Measurements from ENCODE around the gene TMEM120A. TPM values are rescaled to one million over a fixed set of nuclear protein-coding genes. Genes with fewer than 3 reads are reported as not detected.

TMEM120A gene
- total RNA-seq, 2 experiments from 2014 or later, result 12.4 to 22.1 TPM

DNA sequence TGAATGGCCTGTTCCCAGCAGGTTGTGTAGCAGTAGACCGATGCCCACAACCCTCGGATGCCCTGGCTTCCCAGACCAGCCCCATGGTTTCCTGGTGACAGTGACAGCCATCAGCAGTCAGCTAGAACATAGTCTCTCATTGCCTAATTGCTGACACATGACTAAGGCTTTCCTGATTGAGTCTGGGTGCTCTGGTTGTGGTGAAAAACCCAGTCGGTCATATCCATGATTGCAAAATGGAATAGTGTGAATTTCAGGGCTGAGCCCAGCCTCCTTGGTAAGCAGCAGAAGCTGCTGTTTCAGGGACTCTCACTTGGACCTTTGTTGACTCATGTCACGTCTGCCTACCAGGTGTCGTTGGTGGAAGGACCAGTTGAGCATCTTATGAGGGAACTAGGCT, 42.9 kb downstream of the TMEM120A start:
- POLR2A ChIA-PET, result interaction anchor here (1.1 kb wide), 1 partner anchor 9 kb away, joined by 3 read pairs; no protein-coding TSS in a partner anchor
- H3K4me2 ChIP-seq (ENCODE audit: low read length), result no peak overlapping the region
- BruUV-seq (replicated peaks), result no TSS peak

DNA sequence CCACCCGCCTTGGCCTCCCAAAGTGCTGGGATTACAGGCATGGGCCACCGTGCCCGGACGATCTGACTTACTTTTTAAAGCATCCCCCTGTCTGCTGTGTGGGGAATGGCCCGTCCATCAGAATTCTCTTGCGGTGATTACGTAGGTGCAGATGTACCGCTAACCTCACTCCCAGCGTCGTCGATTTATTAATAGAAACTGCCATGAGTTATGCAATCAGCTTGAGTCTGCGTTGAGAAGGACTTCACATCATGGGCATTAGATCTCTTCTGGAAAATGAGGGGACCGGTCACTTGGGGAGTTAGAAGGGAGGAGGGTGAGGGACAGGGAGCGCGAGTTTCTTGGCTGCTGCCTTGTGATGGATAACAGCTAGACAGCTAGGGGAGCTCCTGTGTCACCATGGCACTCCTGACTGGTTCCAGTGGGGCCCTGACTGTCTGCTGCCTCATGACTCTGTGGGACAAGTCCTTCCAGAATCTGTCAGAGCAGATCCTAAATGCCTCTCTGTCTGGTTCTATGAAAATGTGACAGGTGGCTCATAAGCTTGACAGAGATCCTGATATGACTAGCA, 44.2 kb downstream of the TMEM120A start:
- no peak overlapping the region for H2AFZ ChIP-seq (ENCODE audit: low read length)
- no peaks in the 10 kb centered on the region; the same call in 1 of the 2 replicates for H3K36me3 ChIP-seq (ENCODE audit: insufficient read depth, low read length)
- H3K4me1 ChIP-seq (ENCODE audit: insufficient read depth, low read length, poor library complexity, severe bottlenecking), result peaks cover 6% of the 10 kb centered on the region
- no peaks in the 10 kb centered on the region for H3K79me2 ChIP-seq (ENCODE audit: insufficient read depth, low read depth, low read length)
- intact Hi-C loops (cut with micrococcal nuclease; ENCODE audit: unreplicated experiment), result no loop called here
- H3K9me2 ChIP-seq (ENCODE audit: insufficient read depth, low read length), result no peaks in the 10 kb centered on the region
- no peaks in the 10 kb centered on the region for H3K9me3 ChIP-seq (ENCODE audit: low read length)
- DNase-seq (ENCODE audit: low spot score), result no peak
- no TSS peak for BruUV-seq (replicated peaks)
- H3K27ac ChIP-seq (ENCODE audit: low read depth, low read length, poor library complexity, severe bottlenecking), result no peak overlapping the region
- CTCF ChIA-PET (ENCODE audit: unreplicated experiment), result no interaction called here
- POLR2A ChIA-PET, result no interaction called here
- H3K4me3 ChIP-seq (ENCODE audit: low read depth, low read length, poor library complexity, severe bottlenecking), result no peak overlapping the region
- TF ChIP-seq EZH2phosphoT487 (IDR thresholded peaks at IDR 0.05; ENCODE audit: borderline replicate concordance, low read depth, low read length), result no peak
- TF ChIP-seq, protein P1, sequence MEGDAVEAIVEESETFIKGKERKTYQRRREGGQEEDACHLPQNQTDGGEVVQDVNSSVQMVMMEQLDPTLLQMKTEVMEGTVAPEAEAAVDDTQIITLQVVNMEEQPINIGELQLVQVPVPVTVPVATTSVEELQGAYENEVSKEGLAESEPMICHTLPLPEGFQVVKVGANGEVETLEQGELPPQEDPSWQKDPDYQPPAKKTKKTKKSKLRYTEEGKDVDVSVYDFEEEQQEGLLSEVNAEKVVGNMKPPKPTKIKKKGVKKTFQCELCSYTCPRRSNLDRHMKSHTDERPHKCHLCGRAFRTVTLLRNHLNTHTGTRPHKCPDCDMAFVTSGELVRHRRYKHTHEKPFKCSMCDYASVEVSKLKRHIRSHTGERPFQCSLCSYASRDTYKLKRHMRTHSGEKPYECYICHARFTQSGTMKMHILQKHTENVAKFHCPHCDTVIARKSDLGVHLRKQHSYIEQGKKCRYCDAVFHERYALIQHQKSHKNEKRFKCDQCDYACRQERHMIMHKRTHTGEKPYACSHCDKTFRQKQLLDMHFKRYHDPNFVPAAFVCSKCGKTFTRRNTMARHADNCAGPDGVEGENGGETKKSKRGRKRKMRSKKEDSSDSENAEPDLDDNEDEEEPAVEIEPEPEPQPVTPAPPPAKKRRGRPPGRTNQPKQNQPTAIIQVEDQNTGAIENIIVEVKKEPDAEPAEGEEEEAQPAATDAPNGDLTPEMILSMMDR (conservative IDR thresholded peaks at IDR 0.05; ENCODE audit: low read length), result no peak
- no peaks in the 10 kb centered on the region for H4K20me1 ChIP-seq (ENCODE audit: insufficient read depth, low read length)
- H3K4me2 ChIP-seq (ENCODE audit: low read length), result no peak overlapping the region

More for the DNA sequence above, 42.9 kb downstream of the TMEM120A start:
- intact Hi-C loops (cut with micrococcal nuclease; ENCODE audit: unreplicated experiment), result no loop called here
- Histone ChIP-seq H3K36me3 (ENCODE audit: insufficient read depth, low read length) (peaks cover 9% of the 10 kb centered on the region; the same call in 1 of the 2 replicates), H3K9me3 (ENCODE audit: low read length) (no peaks in the 10 kb centered on the region), H2AFZ (ENCODE audit: low read length) (no peak overlapping the region), H3K27ac (ENCODE audit: low read depth, low read length, poor library complexity, severe bottlenecking) (no peak overlapping the region), H3K79me2 (ENCODE audit: insufficient read depth, low read depth, low read length) (no peaks in the 10 kb centered on the region), H3K4me1 (ENCODE audit: insufficient read depth, low read length, poor library complexity, severe bottlenecking) (no peaks in the 10 kb centered on the region), H4K20me1 (ENCODE audit: insufficient read depth, low read length) (no peaks in the 10 kb centered on the region), H3K9me2 (ENCODE audit: insufficient read depth, low read length) (no peaks in the 10 kb centered on the region), H3K4me3 (ENCODE audit: low read depth, low read length, poor library complexity, severe bottlenecking) (no peak overlapping the region)
- TF ChIP-seq EZH2phosphoT487 (IDR thresholded peaks at IDR 0.05; ENCODE audit: borderline replicate concordance, low read depth, low read length), result no peak
- TF ChIP-seq, protein P1 (conservative IDR thresholded peaks at IDR 0.05; ENCODE audit: low read length), result no peak
- CTCF ChIA-PET (ENCODE audit: unreplicated experiment), result no interaction called here
- no peak for DNase-seq (ENCODE audit: low spot score)

DNA sequence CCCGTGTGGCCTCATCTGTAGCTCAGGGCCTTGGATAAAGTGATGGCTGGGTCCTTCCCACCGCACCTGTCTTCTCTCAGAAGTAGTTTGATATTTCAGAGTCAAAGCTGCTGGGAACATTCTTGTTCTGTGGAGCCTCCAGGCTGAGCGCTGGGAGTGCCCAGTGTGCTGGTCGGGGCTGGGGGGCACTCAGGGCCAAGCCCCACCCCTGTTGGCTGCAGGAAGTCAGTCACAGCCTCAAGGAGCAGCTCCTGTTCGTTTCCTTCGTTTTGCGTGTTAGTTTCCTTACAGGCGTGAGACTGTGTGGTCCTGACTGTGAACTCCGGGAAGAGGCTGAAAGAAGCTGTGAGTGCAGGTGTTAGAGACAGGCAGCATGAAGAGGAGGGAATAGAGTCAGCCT, 46.2 kb downstream of the TMEM120A start:
- Histone ChIP-seq H2AFZ (ENCODE audit: low read length) (no peak overlapping the region), H3K9me3 (ENCODE audit: low read length) (no peaks in the 10 kb centered on the region), H3K27ac (ENCODE audit: low read depth, low read length, poor library complexity, severe bottlenecking) (no peak overlapping the region), H3K4me1 (ENCODE audit: insufficient read depth, low read length, poor library complexity, severe bottlenecking) (peaks cover 6% of the 10 kb centered on the region), H3K4me2 (ENCODE audit: low read length) (no peak overlapping the region), H3K4me3 (ENCODE audit: low read depth, low read length, poor library complexity, severe bottlenecking) (no peak overlapping the region), H3K79me2 (ENCODE audit: insufficient read depth, low read depth, low read length) (no peaks in the 10 kb centered on the region), H4K20me1 (ENCODE audit: insufficient read depth, low read length) (no peaks in the 10 kb centered on the region), H3K36me3 (ENCODE audit: insufficient read depth, low read length) (no peaks in the 10 kb centered on the region), H3K9me2 (ENCODE audit: insufficient read depth, low read length) (no peaks in the 10 kb centered on the region)
- POLR2A ChIA-PET, result interaction anchor here (1.6 kb wide), 1 partner anchor 17 kb away, joined by 4 read pairs; no protein-coding TSS in a partner anchor
- CTCF ChIA-PET (ENCODE audit: unreplicated experiment), result no interaction called here
- intact Hi-C loops (cut with micrococcal nuclease; ENCODE audit: unreplicated experiment), result no loop called here
- no peak for DNase-seq (ENCODE audit: low spot score)
- no TSS peak for BruUV-seq (replicated peaks)
- TF ChIP-seq EZH2phosphoT487 (IDR thresholded peaks at IDR 0.05; ENCODE audit: borderline replicate concordance, low read depth, low read length), result no peak
- TF ChIP-seq, protein P1 (conservative IDR thresholded peaks at IDR 0.05; ENCODE audit: low read length), result no peak

Data from OCI-LY7 (cell line).